ENCODE measurements around the gene RAVER1.

GRCh38 chr19:10291554-10292205, 41.6 kb downstream of the RAVER1 start:
- TF ChIP-seq CTCF (IDR thresholded peaks at IDR 0.05) (no peak), EP300 (IDR thresholded peaks at IDR 0.05) (no peak)

Measured in sigmoid colon (tissue), 4 donors.